GM21526 (cell line): Measurements from ENCODE around the gene SGTA.

ENCODE experiments used
- ATAC-seq: cut with Tn5 transposase; IDR thresholded peaks from one replicate; pipeline ENCODE4 v1.9.1; 2021; ENCODE audit warnings: moderate library complexity; ENCODE audit not compliant: unreplicated experiment, low FRiP score

SGTA gene

DNA sequence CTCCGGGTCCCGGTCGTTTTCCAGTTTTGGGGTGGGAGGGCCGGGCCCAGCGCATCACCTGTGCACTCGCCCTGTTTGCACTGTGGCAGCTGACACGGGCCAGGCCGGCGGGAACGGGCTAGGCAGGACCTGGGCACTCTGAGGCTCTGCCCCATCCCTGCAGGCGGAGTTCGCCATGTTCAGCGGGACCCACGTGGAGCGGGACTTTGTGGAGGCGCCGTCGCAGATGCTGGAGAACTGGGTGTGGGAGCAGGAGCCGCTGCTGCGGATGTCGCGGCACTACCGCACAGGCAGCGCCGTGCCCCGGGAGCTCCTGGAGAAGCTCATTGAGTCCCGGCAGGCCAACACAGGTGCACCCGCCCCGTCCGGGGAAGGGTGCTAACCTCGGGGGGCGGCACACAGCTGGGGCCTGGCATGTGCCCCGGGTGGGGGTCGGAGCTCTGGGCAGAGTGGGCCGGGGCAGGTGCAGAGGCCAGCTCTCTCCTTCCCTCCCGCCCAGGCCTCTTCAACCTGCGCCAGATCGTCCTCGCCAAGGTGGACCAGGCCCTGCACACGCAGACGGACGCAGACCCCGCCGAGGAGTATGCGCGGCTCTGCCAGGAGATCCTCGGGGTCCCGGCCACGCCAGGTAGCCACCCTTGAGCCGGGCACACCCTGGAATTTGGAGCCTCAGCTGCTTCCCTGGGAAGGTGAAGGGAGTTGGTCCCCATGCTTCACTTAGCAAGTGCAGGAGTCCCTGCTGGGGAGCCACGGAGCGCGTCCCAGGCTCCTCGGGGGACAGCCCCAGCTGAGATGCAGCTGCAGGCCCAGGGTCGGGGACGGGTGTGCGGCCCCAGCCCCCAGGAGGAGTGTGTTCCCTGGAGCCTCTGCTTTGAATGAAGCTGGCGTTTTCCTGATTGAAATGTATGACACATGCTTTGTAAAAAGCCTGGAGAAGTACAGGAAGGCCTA lies 27.3 kb upstream of the SGTA start:
- ATAC-seq, result no peak

DNA sequence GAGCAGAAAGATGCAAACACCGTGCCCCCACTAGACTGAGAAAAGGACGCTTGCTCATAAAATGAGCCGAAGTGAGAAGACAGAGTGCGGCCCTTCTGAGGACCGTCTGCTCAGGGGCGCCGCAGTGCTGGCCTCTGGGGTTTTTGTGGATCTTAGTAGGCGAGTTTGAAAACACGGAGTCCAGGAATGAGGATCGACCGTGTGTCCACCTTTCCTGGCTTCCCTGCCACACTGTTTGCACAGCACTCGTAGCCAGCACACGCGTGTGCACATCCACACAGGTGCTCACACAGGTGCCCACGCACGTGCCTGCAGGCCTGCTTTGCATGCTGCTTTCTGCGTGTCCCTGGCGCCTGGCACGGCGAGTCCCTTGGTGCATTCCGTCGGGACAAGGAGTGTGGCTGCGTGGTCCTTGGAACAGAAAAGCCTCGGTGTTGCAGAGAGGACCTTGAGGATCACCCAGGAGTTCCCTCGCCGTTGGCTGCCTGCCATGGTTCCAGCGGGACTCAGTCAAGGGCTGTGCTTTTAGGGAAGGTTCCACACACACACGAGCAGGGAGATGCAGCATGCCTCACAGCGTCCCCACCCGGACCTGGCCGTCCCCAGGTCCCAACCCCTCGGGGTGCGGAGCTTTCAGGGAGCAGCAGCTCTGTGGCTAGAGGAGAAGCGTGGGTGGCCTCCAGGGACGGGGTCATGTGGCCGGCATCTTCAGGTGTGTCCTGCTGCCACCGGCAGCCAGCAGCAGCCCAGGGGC lies 26.5 kb upstream of the SGTA start:
- no peak for ATAC-seq

DNA sequence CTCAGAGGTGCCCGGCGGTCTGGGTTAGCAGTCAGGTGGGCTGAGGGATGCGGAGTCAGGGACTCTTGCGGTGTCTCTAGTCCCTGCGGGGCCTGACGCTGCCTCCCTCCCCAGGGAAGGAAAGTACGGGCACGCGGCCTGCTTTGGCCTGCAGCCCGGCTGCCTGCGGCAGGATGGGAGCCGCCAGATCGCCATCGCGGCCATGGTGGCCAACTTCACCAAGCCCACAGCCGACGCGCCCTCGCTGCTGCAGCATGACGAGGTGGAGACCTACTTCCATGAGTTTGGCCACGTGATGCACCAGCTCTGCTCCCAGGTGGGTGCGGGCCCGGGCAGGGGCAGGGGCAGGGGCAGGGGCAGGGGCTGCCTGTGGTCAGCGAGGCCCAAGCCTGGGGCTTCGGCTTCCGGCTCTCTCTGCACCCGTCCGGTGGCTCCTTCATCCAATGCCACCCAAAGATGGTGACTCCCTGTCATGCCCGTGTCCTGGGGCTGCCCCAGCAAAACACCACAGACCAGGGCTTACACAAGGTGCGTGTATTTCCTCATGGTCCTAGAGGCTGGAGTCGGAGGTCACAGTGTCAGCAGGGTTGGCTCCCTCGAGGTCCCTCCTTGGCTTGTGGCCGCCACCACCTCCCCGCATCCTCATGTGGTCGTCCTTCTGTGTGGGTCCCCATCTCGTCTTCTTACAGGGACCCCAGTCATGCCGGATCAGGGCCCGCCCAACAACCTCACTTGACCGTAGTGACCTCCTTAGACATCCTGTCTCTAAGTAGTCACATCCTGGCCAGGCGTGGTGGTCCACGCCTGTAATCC lies 25.3 kb upstream of the SGTA start:
- ATAC-seq, result no peak

DNA sequence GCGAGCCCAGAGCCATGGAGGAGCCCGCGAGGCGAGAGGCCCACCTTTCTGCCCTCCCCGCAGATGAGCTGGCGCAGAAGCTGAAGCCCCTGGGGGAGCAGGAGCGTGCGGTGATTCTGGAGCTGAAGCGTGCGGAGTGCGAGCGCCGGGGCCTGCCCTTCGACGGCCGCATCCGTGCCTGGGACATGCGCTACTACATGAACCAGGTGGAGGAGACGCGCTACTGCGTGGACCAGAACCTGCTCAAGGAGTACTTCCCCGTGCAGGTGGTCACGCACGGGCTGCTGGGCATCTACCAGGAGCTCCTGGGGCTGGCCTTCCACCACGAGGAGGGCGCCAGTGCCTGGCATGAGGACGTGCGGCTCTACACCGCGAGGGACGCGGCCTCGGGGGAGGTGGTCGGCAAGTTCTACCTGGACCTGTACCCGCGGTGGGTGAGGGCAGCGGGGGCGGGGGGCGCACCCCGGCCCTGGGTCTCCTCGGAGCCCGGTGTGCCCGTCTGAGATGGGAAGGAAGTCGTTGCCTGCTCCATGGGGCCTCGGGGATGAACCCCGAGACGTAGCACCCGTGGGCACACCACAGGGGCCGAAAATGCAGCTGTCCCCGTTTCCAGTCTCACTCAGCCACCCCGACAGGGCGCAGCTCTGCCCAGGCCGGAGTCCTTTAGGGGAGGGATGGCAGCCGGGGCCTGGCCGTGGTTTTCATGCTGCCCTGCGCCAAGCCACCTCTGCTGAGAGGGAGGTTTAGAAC lies 24.5 kb upstream of the SGTA start:
- no peak for ATAC-seq

DNA sequence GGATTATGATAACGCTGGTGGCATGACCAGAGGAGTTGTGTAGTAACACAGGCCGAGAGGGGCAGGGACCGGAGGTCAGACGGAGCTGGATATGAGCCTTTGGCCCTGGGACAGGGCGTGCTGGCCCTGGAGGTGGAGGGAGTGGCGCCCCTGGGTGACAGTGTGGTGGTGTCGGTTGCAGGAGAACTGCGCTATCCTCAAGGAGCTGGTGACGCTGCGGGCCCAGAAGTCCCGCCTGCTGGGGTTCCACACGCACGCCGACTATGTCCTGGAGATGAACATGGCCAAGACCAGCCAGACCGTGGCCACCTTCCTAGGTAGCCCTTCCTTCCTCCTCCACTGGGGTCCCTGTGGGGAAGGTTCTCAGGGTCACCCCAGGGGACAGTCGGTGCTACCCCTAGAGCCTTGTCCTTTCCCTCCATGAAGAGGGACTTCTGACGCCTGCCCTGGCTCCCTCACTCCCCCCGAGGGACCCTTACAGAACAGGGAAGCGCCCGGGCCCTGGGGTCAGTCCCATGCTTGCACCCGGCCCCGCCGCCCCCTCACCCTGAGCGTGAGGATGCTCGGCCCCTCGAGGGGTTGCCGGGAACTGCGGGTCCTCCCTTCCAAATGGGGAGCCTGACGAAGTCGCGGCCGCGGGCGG lies 23.8 kb upstream of the SGTA start:
- no peak for ATAC-seq

DNA sequence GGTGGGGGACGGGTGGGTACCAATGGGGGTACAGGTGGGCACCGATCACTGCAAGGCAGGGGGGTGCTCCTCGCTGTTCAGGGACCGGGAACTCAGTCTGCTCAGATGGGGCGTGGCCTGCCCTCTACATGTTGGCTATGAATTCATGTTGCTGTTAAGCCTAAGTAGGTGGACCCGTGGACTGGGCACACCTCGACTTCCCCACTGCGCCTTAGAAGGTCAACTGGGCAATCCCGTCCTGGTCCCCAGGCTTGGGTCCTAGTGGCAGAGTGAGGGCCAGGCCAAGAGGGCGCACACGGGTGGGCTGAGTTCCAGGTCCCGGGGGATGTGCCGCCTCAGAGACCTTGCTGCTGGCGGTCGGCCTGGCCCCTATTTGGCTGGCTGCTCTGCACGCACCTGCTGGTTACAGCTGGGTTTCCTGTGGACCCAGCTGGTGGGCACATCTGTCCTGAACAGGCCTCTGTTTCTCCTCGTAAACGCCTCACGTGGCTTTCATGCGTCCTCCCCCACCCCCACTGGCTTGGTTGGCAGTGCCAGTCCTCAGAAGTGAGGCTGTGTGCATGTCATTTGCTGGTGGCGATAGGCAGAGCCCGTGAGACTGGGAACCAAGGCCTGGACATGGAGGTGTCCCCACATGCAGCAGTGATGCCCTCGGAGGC lies 23.0 kb upstream of the SGTA start:
- no peak for ATAC-seq

DNA sequence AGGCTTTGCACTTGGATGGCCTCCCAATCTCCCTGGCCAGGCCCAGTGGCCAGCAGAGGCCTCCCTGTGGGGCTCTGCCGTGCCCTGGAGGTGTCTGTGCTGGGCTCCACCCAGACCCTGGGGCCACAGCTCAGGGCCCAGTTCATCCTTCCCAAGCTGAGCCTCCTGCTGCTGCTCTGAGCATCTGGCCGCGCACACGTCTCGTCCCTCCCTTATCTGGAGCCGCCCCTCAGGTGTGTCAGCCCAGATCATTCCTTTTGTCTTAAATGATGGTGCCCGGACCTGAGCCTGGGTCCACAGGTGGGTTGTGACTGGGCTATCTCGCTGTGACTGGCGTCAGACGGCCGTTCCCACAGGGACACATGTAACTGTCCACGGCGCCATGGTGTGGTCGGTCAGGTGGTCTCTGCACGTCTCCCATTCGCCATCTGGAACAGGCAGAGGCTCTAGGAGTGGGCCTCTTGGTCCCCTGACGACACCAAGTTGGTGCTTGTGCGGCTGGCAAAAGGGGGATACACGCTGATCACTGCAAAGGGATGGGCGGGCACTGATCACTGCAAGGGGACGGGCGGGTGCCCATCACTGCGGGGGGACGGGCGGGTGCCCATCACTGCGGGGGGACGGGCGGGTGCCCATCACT lies 22.3 kb upstream of the SGTA start:
- ATAC-seq, result no peak

DNA sequence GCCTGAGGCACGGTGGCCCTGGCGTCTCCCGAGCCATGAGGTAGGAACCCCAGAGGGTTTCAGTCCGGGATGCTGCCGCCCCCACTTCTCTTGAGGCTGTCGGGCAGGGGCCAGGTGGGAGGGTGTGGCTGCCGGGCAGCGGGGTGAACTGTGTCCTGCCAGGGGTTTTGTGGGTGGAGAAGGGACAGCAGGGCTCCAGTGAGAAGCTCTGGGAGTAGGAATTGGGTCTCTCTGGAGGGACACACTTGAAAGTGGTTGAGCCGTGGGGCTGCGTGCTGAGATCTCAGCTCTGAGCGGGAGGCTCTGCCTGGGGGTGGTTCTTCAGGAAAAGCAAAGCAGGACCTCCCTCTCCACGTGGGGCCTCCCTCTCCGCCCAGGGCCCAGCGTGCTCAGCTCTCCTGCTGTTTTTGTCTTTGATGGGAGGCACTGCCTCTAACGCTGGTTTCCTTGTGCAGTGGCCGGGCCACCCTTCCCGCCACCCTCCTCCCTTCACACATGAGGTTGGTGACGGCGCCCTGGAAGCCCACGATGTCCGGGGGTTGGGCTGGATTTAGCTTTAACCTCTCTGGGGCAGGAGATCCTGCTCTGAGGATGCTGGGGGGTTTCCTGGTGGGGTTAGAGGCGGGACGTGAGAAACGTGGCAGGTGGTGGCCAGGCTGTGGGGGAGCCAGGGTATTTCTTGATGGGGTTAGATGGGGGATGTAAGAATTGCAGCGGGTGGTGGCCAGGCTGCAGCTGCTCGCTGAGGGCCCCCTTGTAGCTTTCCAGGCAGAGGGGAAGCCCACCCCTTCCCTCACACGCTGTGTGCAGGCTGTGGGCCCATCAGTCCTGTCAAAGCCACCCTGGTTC lies 21.3 kb upstream of the SGTA start:
- no peak for ATAC-seq

DNA sequence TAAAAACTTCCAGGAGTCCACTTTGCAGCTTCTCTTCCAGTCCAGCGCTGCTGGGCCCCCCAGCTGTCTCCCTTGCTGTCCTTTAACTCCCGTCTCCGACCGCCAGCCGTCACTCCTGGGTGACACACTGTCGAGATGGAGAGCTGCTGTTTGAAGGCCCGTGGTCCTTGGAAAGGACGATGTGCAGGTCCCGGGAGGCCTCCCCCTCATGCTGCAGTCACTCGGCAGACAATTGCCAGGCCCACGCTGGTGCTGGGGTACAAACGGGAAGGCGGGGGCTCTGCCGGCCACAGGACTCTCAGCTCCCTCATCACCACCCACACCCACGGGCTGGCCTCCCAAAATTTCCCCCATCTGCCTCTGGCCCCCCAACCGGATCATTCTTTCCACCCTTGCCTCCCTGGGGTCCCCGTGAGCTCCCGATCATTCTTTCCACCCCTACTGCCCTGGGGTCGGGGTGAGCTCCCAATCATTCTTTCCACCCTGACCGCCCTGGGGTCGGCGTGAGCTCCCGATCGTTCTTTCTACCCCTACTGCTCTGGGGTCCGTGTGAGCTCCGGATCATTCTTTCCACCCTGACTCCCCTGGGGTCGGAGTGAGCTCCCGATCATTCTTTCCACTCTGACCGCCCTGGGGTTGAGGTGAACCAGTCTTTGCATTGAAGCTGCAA lies 20.5 kb upstream of the SGTA start:
- no peak for ATAC-seq

DNA sequence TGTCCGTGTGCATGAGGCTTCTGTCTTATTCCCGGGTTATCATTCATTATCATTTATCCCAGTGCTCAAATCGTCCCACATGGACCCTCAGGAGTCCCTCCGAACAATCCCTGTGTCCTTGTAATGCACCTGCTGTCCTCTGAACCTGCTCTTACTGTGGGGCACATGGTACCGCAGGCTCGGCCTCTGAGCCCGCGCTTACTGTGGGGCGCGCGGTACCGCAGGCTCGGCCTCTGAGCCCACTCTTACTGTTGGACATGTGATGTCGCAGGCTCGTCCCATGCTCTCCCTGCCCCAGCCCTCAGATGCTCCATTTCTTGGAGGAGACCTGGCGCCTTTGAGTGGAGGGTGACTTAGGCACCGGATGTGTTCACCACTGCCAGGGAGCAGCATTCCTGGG lies 19.8 kb upstream of the SGTA start:
- no peak for ATAC-seq

DNA sequence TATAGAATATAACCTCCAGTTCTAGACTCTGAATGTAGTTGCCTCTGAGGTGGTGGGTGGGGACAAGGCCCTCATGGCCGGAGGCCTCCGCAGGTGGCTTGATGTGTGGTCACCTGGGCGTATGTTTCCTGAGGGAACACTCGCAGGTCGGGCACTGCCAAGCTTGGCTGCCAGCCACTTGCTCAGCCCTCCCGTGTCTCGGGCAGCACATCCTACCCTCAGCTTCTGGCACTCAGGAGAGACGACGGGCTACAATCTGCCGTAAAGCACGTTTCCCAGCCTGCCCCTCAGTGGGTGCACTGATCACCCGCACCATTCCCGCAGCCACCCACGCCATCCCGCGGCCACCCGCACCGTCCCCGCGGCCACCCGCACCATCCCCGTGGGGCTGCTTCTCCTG lies 17.4 kb upstream of the SGTA start:
- no peak for ATAC-seq

DNA sequence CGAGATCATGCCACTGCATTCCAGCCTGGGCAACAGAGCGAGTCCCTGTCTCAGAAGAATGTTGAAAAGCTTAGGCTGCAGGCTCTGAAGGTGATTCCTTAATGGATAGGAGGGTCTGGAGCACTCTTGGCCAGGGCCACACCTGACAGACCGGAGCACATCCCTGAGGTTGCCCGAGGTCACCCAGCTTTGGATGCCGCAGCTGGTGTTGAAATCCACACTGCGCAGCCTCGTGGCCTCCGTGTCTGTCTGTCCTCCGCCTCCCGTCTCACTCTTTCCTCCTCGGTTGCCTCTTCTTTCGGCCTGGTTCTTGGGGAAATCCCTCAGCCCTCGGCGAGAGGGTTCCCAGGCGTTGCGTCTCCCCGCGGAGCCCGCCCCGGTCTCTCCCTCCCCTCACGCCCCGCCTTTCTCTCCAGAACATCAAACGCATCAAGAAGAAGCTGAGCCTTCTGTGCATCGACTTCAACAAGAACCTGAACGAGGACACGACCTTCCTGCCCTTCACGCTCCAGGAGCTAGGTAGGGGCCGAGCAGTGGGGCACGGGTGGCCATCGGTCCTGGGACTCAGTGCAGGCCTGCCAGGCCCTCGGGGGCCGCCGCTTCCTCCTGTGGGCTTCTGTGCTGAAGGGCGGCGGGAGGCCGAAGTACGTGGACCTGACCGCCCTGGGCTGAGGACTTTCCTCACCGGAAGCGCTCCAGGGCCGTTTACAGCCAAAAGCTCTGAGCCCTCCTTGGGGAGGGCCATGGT lies 16.4 kb upstream of the SGTA start:
- ATAC-seq, result no peak

DNA sequence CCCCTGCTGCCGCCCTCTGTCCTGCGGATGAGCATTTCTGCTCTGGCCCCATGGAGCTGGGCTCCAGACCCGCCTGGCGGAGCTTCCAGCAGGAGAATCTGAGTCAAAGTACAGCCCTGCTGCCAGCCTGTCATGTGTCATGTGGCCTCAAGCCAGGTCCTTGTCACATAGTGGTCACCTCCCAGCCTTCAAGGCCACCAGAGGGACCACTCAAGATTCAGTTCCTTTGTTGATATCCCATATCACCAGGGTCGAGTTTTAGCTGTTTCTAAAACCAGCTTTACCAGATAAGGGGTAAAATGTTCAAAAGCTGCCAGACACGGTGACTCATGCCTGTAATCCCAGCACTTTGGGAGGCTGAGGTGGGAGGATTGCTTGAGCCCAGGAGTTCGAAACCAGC lies 15.7 kb upstream of the SGTA start:
- no peak for ATAC-seq

DNA sequence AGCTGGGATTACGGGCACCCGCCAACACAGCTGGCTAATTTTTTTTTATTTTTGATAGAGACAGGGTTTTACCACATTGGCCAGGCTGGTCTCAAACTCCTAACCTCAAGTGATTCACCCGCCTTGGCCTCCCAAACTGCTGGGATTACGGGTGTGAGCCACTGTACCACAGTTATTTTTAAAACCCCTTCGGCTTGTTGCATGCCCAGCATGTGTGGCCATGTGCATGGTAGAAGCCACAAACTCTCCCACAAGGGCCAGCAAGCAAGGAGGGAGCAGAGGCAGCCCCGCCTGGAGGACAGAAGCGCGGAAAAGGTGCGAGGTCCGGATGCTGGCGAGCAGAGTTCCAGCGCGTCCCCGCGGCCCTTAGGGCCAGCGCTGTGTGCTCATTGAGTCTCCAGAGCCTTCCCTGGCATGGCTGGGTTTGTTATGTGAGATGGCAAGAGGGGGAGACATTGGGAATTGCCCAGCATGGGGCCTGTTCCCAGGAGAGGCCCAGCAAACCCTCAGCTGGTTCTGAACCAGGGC lies 15.1 kb upstream of the SGTA start:
- ATAC-seq, result no peak

DNA sequence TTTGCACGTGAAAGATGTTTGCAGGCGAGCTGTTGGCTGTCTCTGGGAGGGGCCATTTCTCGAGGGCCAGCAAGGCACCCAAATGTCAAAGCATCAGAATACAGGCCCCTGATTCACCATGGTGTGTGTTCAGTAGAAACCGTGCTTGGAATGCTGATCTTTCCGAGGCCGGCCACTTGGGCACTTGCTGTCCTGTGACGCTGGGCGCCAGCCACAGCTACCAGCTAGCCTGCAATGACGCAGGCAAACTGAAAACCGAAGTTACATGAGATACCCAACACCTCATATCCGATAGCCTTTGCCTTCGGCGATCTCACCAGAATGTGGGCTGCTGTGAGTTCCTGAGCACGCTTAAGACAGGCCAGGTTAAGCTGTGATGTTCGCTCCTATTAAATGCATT lies 14.2 kb upstream of the SGTA start:
- no peak for ATAC-seq

DNA sequence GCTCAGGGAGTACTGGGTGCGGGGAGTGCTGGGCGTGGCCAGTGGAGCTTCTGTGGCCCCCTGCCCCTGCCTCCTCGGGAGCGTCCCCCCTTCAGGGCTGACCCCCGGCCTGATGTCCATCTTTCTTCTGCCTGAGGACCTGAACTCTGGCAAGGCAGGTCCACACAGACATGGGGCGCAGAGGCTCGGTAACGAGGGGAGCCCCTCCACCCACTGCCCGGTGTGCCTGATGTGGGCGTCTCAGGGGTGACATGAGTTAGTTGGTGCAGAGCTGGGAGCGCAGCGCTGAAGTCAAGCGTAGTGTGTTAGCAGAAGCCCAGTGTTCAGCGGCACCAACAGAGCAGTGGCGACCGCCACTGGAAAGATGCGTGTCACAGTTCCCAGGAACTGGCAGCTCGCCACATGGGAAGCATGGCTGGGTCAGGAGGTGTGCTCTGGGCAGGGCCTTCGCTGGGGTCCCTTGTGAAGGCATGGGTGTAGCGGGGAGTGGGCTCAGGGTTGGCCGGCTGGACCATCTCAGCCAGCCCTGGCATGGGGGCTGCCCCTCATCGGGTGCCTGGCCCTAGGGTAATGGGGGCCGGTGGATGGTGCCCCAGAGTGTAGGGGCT lies 13.7 kb upstream of the SGTA start:
- ATAC-seq, result no peak
